Activated effector memory CD4-positive, alpha-beta T cell treated with anti-CD3 and anti-CD28 coated beads, Interleukin-2, amount 50 U/mL, for 16 hours (primary cell): ENCODE results near the gene SLX9.

Experiments used
- DNase-seq: peaks from one replicate; pipeline ENCODE4 v3.0.0-alpha.2; 2020

Gene SLX9

DNA sequence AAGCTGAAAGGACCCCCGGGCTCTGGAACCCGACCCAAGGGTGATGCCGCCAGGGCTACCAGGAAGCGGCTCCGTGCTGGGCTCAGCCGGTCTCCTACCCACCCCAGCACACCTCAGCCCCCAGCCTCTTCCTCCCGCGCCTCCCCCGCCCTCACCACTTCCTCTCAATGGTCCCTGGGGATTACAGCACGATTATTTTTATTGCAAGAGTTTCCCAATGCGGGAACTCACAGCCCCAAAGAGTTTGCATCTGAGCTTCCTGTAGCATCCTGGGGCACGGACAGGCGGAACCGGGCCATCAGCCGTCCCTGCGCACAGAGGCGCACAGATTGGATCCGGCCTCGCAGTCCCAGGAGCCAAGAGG lies 8.7 kb upstream of the SLX9 start:
- DNase-seq, result peak; percentile 72

DNA sequence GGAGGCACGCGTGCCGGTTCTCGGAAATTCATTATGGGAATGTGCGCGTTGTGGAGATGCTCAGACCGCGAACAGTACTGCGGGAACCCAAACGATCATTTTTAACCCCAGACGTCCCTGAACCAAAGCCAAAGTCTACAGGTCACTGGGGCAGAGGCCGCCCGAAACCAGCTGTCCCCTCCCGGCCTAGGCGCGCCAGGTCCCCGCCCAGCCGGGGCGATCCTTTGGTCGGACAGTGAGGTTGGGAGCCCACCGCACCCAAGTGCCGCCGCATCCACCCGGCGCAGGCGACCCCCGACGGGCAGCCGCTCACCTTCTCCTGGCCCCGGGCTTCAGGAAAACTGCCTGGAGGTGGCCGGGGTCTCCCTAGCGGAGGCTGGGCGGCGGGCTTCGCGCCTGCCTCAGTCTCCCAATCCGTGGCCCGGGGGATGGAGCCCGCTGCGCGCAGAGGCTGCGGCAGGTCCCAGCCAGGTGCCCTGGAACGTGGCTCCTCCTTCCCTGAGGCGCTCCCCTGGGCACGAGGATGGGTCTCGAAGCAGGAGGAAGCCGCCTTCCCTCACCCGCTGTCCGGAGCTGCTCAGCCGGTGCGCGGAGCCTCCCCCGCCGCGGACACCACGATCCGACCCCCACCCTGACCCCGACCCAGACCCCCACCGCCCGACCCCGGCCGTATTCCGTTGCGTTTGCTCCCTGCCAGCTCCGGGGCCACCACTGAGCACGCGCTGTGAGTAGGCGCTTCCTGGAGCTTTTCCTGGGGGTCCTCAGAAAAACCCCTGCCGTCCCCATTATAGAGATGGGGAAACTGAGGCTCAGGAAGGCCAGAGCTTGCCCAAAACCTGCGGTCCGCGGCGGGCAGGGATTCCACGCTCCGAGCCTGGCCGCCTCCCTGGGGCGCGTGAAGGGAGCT lies 8.1 kb upstream of the SLX9 start:
- peak; percentile 70 for DNase-seq

GRCh38 chr21:44932408-44933181 lies 7.2 kb upstream of the SLX9 start:
- peak; percentile 89 for DNase-seq

- no peak for DNase-seq
Measured at GRCh38 chr21:44933199-44933917, 6.5 kb upstream of the SLX9 start.

DNA sequence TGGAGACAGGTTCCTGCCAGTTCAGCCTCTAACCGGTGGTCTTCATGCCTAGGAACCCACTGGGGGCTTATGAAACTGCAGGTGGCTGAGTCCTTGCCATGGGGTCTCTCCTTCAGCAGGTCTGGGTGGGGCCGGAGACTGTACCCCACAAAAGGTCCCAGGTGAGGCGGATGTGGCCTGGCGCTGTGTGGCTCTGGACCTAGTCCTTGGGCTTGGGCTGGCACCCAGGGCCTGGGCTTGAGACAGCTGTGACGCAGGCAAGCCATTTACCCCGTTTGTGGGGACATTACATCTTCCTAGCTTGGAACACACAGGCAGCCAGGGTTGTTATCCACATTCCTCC lies 5.9 kb upstream of the SLX9 start:
- DNase-seq, result no peak

DNA sequence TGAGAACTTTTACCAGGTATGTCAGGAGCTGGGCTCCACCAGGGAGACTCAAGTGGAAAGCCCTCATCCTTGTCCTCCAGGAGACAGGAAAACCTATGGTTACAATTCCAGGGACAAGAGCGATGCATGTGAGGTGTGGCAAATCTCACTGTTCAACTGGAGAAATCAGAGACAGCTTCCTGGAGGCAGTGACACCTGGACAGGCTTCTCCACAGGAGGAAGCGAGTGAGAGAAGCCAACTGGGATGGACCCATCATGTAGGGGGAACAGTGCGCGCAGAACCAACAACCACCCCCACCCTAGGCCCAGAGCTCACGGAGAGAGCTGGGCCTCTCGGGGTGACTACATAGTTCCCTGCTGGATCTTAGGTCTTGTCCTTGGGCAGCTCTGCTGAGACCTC lies 5.6 kb upstream of the SLX9 start:
- DNase-seq, result no peak

DNA sequence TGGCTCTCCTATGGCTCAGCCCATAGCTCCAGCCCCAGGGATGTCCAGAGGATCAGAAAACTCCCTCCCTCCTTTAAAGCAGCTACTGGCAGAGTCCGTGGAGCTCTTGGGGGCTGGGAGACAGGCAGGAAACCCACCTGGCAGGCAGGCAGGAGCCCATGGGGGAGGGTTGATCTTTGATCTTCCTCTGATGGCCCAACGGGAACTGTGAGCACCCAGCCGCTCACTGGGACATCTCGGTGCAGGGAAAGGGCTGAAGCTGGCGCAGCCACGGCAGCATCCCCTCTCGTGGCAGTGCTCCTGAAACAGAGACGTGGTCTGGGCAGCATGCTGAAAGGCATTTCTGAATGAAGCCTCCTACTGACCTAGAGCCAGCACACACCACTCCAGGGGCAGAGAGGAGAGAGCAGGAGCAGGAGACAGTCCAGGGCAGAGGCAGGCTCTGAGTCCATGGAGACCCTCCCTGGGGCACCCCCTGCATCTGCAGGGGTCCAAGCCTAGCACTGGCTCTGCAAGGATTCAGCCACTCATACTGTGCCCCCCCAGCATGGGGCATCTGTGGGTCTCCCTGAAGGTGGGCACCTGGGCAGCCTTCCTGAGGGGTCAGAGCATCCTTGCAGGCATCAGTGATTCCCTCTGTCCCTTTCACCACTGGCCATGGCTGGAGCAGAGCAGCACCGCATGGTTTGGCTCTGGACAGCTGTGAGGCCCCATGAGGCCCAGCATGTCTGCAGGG lies 4.9 kb upstream of the SLX9 start:
- DNase-seq, result no peak

GRCh38 chr21:44935533-44935927 lies 4.3 kb upstream of the SLX9 start:
- DNase-seq, result no peak

- DNase-seq, result no peak
Measured at GRCh38 chr21:44938772-44939531, 877 bp upstream of the SLX9 start.

DNA sequence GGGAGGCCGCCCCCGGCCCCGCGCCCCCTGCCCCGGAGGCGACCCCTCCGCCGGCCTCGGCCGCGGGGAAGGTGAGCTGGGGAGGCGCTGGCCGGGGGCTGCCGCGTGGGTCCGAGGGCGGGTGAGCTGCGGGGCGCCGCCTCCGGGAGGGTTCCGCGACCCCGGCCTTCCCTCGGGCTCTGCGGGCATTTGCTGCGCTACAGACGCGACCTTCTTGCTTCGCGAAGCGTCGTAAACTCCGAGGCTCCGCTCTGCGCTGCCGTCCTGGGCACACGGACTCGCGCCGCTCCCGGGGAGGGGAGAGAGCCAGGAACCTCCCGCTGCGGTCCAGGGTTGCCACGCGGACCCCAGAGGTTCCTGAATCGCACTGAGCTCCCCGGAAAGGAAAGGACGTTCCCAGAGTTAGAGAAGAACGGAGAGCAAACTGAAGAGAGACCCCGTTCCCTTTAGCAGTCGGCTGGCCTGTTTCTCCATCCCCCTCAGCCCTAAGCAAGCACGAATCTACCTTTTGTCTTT lies 345 bp downstream of the SLX9 start:
- DNase-seq, result no peak

GRCh38 chr21:44941567-44941966 lies 1.7 kb downstream of the SLX9 start:
- DNase-seq, result no peak

- DNase-seq, result no peak
Measured at GRCh38 chr21:44942566-44942965, 2.7 kb downstream of the SLX9 start.

- no peak for DNase-seq
Measured at GRCh38 chr21:44943005-44943685, 3.3 kb downstream of the SLX9 start.

GRCh38 chr21:44943686-44944550 lies 4.1 kb downstream of the SLX9 start:
- DNase-seq, result no peak

DNA sequence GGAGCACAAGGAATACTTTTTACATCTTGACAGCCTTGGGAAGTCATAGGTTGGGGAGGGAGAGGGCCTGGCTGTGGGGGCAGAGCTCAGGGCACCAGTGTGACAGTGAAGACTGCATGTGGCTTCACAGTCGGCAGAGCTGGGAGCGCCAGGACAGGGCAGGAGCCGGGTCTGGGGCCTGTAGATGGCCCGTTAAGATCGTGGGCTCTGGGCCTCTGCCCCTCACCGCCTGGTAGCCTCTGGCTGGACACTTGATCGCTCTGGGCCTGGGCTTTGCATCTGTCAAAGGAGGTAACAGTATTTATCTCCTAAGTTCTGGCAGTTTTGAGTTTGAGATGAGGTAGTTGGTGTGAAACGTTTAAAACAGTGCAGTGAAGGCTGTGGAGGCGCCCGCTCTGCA lies 4.8 kb downstream of the SLX9 start:
- DNase-seq, result no peak

- no peak for DNase-seq
Measured at GRCh38 chr21:44946254-44947041, 6.6 kb downstream of the SLX9 start.

- DNase-seq, result no peak
Measured at GRCh38 chr21:44947111-44947929, 7.5 kb downstream of the SLX9 start.

- DNase-seq, result no peak
Measured at GRCh38 chr21:44947930-44948331, 8.1 kb downstream of the SLX9 start.
